ENCODE measurements around the gene ATP5MG.

- no peak for TF ChIP-seq CTCF (IDR thresholded peaks at IDR 0.05; ENCODE audit: low read length)
- no peak for TF ChIP-seq EZH2 (IDR thresholded peaks at IDR 0.05; ENCODE audit: borderline replicate concordance, low read length)
These were observed 25.4 kb upstream of the ATP5MG start for GRCh38 chr11:118375978-118376377.

All from OCI-LY1 (cell line).